OCI-LY7 (cell line): ENCODE data around the gene ELN. TPM values are rescaled to one million over a fixed set of nuclear protein-coding genes. Genes with fewer than 3 reads are reported as not detected.

Experiments used
- BruUV-seq: library from RNA; stranded (reverse); fragments of 400-500 nt; replicated peaks from 2 replicates; lab custom pipeline; 2021; lab: Mats Ljungman, UMichigan
- CTCF ChIA-PET: fragments of 300-600 bp; sonication (Branson Sonifier 250); formaldehyde crosslinking; loops from one replicate; lab custom pipeline; 2022; ENCODE audit warnings: antibody characterized with exemption; ENCODE audit not compliant: unreplicated experiment; lab: Charles Lee
- POLR2A ChIA-PET: fragments of 300-600 bp; sonication (Branson Sonifier 250); formaldehyde crosslinking; loops from one replicate; lab custom pipeline; 2022; ENCODE audit warnings: antibody characterized with exemption; lab: Charles Lee
- DNase-seq: peaks from one replicate; pipeline ENCODE4 v3.0.0-alpha.2; 2015; ENCODE audit warnings: low spot score
- H2AFZ ChIP-seq: fragments of 200-600 bp; sonication (generic), shearing (Covaris generic); 2 replicates; pipeline ENCODE4 v1.6.1; 2014; ENCODE audit warnings: mild to moderate bottlenecking, antibody characterized with exemption, low read length, moderate library complexity
- H3K27ac ChIP-seq: fragments of 200-600 bp; sonication (generic); 2 replicates; pipeline ENCODE4 v1.5.1; 2014; ENCODE audit warnings: mixed run types, low read depth, mild to moderate bottlenecking, moderate library complexity, low read length, inconsistent platforms; ENCODE audit not compliant: poor library complexity, severe bottlenecking
- H3K36me3 ChIP-seq: fragments of 200-600 bp; sonication (generic); 2 replicates; pipeline ENCODE4 v1.6.1; 2014; ENCODE audit warnings: mild to moderate bottlenecking, antibody characterized with exemption, low read length, moderate library complexity, mixed read lengths; ENCODE audit not compliant: insufficient read depth
- H3K4me1 ChIP-seq: fragments of 200-600 bp; sonication (generic); 2 replicates; pipeline ENCODE4 v1.5.1; 2014; ENCODE audit warnings: mild to moderate bottlenecking, low read length; ENCODE audit not compliant: insufficient read depth, poor library complexity, severe bottlenecking
- H3K4me2 ChIP-seq: fragments of 200-600 bp; sonication (generic); 2 replicates; pipeline ENCODE4 v1.6.1; 2014; ENCODE audit warnings: mild to moderate bottlenecking, low read length
- H3K4me3 ChIP-seq: fragments of 200-600 bp; sonication (generic); 2 replicates; pipeline ENCODE4 v1.5.1; 2014; ENCODE audit warnings: mild to moderate bottlenecking, low read depth, low read length; ENCODE audit not compliant: poor library complexity, severe bottlenecking
- H3K79me2 ChIP-seq: fragments of 200-600 bp; sonication (generic); 2 replicates; pipeline ENCODE4 v1.6.1; 2016; ENCODE audit warnings: low read depth, mild to moderate bottlenecking, low read length, moderate library complexity, mixed read lengths; ENCODE audit not compliant: insufficient read depth
- H3K9me2 ChIP-seq: fragments of 200-600 bp; sonication (generic); 2 replicates; pipeline ENCODE4 v1.6.1; 2016; ENCODE audit warnings: mild to moderate bottlenecking, low read length, mixed read lengths; ENCODE audit not compliant: insufficient read depth
- H3K9me3 ChIP-seq: fragments of 200-600 bp; sonication (generic); 2 replicates; pipeline ENCODE4 v1.6.1; 2014; ENCODE audit warnings: mild to moderate bottlenecking, mixed run types, low read length, mixed read lengths
- H4K20me1 ChIP-seq: fragments of 200-600 bp; sonication (generic); 2 replicates; pipeline ENCODE4 v1.6.1; 2014; ENCODE audit warnings: mild to moderate bottlenecking, antibody characterized with exemption, low read length, moderate library complexity, mixed read lengths; ENCODE audit not compliant: insufficient read depth
- CTCF ChIP-seq: fragments of 200-600 bp; sonication (generic); conservative IDR thresholded peaks from 2 replicates; pipeline ENCODE4 v1.5.1; 2014; ENCODE audit warnings: mild to moderate bottlenecking, antibody characterized with exemption, low read length, moderate library complexity, mixed read lengths
- EZH2phosphoT487 ChIP-seq: fragments of 200-600 bp; sonication (generic); IDR thresholded peaks from 2 replicates; pipeline ENCODE4 v1.6.1; 2018; ENCODE audit warnings: low read depth, borderline replicate concordance, mild to moderate bottlenecking, mixed run types, antibody characterized with exemption, low read length, moderate library complexity, mixed read lengths
- intact Hi-C: fragments of 100-400 bp; cut with micrococcal nuclease; formaldehyde crosslinking; loops from one replicate; pipeline ENCODE4 v1.10.0; 2022; ENCODE audit not compliant: unreplicated experiment
- total RNA-seq, 2 experiments: library from RNA; depleted of rRNA in 1 of 2; stranded (reverse); fragments of >200 nt in 1 of 2; shearing (Covaris generic) in 1 of 2; gene quantifications; 2 replicates each; pipeline ENCODE4 v1.2.3, GENCODE V29; 2014 to 2022

Gene ELN
- total RNA-seq, 2 experiments from 2014 or later = not detected

GRCh38 chr7:74033372-74034311 is 5.7 kb downstream of the ELN start:
- POLR2A ChIA-PET = no interaction called here
- H3K4me2 ChIP-seq = no peak overlapping the region
- H2AFZ ChIP-seq = no peak overlapping the region
- BruUV-seq = no TSS peak
- CTCF ChIA-PET = no interaction called here
- intact Hi-C loops = no loop called here
- no peaks in the 10 kb centered on the region for H3K4me1 ChIP-seq
- DNase-seq = no peak
- TF ChIP-seq EZH2phosphoT487 (no peak), CTCF (no peak)
- H3K36me3 ChIP-seq = no peaks in the 10 kb centered on the region
- no peak overlapping the region for H3K27ac ChIP-seq
- H3K9me3 ChIP-seq = no peaks in the 10 kb centered on the region
- no peak overlapping the region for H3K4me3 ChIP-seq
- H4K20me1 ChIP-seq = no peaks in the 10 kb centered on the region
- H3K79me2 ChIP-seq = no peaks in the 10 kb centered on the region
- H3K9me2 ChIP-seq = no peaks in the 10 kb centered on the region

- no peak for TF ChIP-seq CTCF
- no peak for TF ChIP-seq EZH2phosphoT487
- H3K36me3 ChIP-seq = no peaks in the 10 kb centered on the region
- DNase-seq = no peak
- intact Hi-C loops = no loop called here
- H2AFZ ChIP-seq = no peak overlapping the region
- H3K79me2 ChIP-seq = no peaks in the 10 kb centered on the region
- no peak overlapping the region for H3K27ac ChIP-seq
- no peak overlapping the region for H3K4me2 ChIP-seq
- ChIA-PET POLR2A (no interaction called here), CTCF (no interaction called here)
- no TSS peak for BruUV-seq
- no peak overlapping the region for H3K4me3 ChIP-seq
- no peaks in the 10 kb centered on the region for H3K9me3 ChIP-seq
- no peaks in the 10 kb centered on the region for H3K9me2 ChIP-seq
- H4K20me1 ChIP-seq = no peaks in the 10 kb centered on the region
- H3K4me1 ChIP-seq = no peaks in the 10 kb centered on the region
These were observed 9.6 kb downstream of the ELN start for GRCh38 chr7:74037609-74038008.
